Peyer's patch (tissue), 4 donors: ENCODE measurements around the gene DEAF1.

Source experiments
- CTCF ChIP-seq, 6 experiments: fragments of 450-650 bp in 4 of 6; fragments of 200-600 bp in 2 of 6; sonication (generic) in 1 of 6; IDR thresholded peaks; one replicate each; pipeline ENCODE4 v1.5.1; 2017 to 2019; ENCODE audit warnings: antibody characterized with exemption in 6 of 6, mild to moderate bottlenecking in 3 of 6, moderate library complexity in 1 of 6
- POLR2A ChIP-seq, 2 donors: fragments of 450-650 bp; IDR thresholded peaks; one replicate each; pipeline ENCODE4 v1.5.1; 2017; ENCODE audit warnings: antibody characterized with exemption in 2 of 2, mild to moderate bottlenecking in 2 of 2, moderate library complexity in 2 of 2

- TF ChIP-seq POLR2A (IDR thresholded peaks at IDR 0.05) (no peak), CTCF (IDR thresholded peaks at IDR 0.05) (no peak)
These were observed 96.9 kb downstream of the DEAF1 start for GRCh38 chr11:598005-598680.
